NCI-H82 treated with DMSO at 0.1 percent for 48 hours (cell line): Measurements from ENCODE around the gene CELF4.
"Not testable (repeated sequence)": the region's sequence is repeated elsewhere in the genome, so short reads cannot be mapped to it uniquely, and the experiment has no call there.

ENCODE experiments used
- DNase-seq: peaks from one replicate; lab custom pipeline; 2025; ENCODE audit not compliant: unreplicated experiment; lab: John Stamatoyannopoulos, UW

Gene CELF4

GRCh38 chr18:37375181-37375580, 190.4 kb downstream of the CELF4 start:
- DNase-seq: no peak

- DNase-seq: no peak
Observed at GRCh38 chr18:37368110-37368954, 197.3 kb downstream of the CELF4 start.

GRCh38 chr18:37364237-37364636, 201.4 kb downstream of the CELF4 start:
- DNase-seq: no peak

- DNase-seq: no peak
Observed at GRCh38 chr18:37362158-37362890, 203.3 kb downstream of the CELF4 start.

GRCh38 chr18:37361335-37362157, 204.1 kb downstream of the CELF4 start:
- DNase-seq: no peak

GRCh38 chr18:37358061-37358460, 207.5 kb downstream of the CELF4 start:
- not testable (repeated sequence) for DNase-seq

- DNase-seq: no peak
Observed at GRCh38 chr18:37355772-37356171, 209.8 kb downstream of the CELF4 start.

- no peak for DNase-seq
Observed at GRCh38 chr18:37351110-37351509, 214.5 kb downstream of the CELF4 start.

- DNase-seq: no peak
Observed at GRCh38 chr18:37348729-37349128, 216.9 kb downstream of the CELF4 start.

- DNase-seq: no peak
Observed at GRCh38 chr18:37346048-37346447, 219.6 kb downstream of the CELF4 start.

GRCh38 chr18:37343542-37343851, 222.1 kb downstream of the CELF4 start:
- no peak for DNase-seq

GRCh38 chr18:37341473-37342086, 224.0 kb downstream of the CELF4 start:
- DNase-seq: no peak

GRCh38 chr18:37341016-37341415, 224.6 kb downstream of the CELF4 start:
- DNase-seq: no peak

GRCh38 chr18:37339701-37340215, 225.8 kb downstream of the CELF4 start:
- DNase-seq: no peak

GRCh38 chr18:37336568-37337285, 228.9 kb downstream of the CELF4 start:
- DNase-seq: no peak

- DNase-seq: peak; percentile 35
Observed at GRCh38 chr18:37335409-37335736, 230.2 kb downstream of the CELF4 start.

- no peak for DNase-seq
Observed at GRCh38 chr18:37334631-37335408, 230.8 kb downstream of the CELF4 start.

- DNase-seq: peak; percentile 81
Observed at GRCh38 chr18:37332628-37333420, 232.8 kb downstream of the CELF4 start.

GRCh38 chr18:37332219-37332618, 233.4 kb downstream of the CELF4 start:
- DNase-seq: no peak
